HG02642 (cell line): Measurements from ENCODE around the gene APCDD1.

ENCODE experiments used
- ATAC-seq: cut with Tn5 transposase; IDR thresholded peaks from one replicate; pipeline ENCODE4 v1.9.1; 2021; ENCODE audit warnings: mild to moderate bottlenecking; ENCODE audit not compliant: unreplicated experiment, poor library complexity

The APCDD1 gene

DNA sequence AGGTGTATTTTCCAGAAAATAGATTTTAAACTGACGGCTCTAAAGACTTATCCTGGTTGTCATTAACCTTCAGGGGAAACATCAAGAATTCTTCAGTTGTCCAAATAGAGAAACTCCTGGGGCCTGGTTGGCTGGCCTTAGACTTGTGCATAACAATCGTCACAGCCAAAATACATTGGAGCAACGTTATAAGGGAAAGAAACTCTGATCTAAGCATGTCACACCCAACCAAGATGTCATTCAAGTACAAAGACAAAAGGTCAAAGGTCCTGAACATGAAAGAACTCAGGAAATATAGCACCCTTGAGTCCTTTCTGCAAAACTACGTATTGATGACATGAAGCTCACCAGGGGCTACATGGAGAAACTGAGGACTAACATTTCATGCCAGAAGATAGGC is 23.8 kb upstream of the APCDD1 start:
- no peak for ATAC-seq

GRCh38 chr18:10431680-10432079 is 22.8 kb upstream of the APCDD1 start:
- ATAC-seq: no peak

GRCh38 chr18:10432781-10433180 is 21.7 kb upstream of the APCDD1 start:
- no peak for ATAC-seq

GRCh38 chr18:10436160-10436559 is 18.3 kb upstream of the APCDD1 start:
- no peak for ATAC-seq

GRCh38 chr18:10437837-10438236 is 16.6 kb upstream of the APCDD1 start:
- ATAC-seq: no peak

GRCh38 chr18:10439898-10440297 is 14.5 kb upstream of the APCDD1 start:
- no peak for ATAC-seq

DNA sequence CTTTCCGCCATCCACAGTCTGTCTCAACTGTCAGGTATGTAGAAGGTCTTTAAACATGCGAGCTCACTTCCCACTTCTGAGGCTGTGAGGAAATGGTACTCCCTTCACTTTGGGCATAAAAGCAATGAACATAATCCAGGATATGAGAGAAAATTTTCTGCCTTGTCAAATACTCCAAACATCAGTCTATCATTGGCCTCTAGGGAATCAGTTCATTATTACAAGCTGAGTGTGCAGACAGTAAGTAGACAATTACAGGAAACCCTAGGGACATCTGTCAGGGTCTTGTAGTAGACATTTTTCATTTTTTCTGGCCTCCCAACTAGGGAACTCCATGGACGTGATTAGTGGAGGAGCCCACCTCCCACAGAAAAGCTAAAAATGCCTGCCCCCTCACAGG is 13.6 kb upstream of the APCDD1 start:
- no peak for ATAC-seq

DNA sequence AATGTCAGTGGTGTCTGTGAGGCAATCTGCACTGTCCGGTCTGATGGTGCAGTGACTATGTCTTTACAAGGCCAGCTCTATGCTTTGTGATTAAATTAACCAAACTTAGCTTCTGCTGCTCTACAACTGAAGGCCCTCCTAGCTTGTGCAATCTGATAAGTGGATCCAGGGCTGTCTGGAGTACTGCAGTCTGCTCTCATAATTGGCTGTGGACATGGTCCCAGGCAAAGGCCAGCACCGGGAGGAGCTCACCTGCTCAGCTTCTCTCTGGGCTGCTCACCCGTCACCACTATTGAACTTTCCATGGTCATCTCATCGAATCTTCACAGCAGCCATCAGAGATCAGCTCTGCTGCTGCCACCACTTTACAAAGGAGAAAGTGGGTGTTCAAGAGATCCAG is 13.0 kb upstream of the APCDD1 start:
- ATAC-seq: no peak

- ATAC-seq: no peak
These were observed 11.9 kb upstream of the APCDD1 start for GRCh38 chr18:10442551-10442971.

DNA sequence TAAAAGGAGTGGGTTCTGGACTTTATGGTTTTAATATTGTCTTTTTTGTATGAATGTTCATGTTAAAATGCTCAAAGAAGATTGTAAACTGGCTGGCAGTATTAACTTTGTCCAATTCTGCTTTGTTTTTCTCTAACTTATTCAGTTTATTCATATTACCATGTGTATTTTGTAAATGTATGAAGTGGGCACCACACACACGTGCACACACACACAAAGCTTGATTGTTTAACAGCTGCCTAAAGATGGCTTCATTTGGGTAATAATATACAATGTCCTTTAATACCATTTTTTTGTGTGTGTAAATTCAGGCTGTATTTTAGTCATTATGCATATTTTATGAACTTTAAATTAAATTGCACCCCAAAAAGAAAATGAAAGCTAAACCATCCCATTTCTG is 11.4 kb upstream of the APCDD1 start:
- no peak for ATAC-seq

DNA sequence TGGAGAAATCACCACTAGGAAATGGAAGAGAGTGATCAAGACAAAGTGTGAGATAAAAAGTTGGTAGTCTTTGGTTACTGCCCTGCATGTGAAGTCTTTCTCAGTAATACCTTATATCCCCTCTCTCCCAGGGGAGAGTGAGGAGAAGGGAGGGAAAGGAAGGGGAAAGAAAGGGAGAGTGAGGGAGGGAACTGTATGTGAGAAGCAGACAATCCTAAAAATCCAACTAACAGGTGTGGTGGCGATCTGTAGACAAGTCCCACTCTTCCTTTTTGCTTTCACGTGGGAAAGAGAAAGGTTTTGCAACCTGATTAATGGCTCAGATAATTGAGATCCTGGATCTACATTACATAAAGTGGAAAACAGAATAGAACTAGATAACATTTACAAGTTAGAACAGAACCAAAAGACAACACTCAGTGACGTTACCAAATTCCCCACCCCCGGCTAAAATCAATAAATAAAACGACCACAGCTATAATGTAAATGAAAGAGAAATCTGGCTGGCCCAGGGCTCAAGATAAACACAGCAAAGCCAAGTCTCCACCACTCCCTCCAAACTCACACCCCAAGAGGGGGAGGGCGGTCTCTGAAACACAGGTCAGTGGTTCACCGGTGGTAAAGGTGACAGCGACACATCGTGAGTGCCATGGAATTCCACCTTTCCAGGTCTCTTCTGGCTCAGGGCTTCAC is 10.0 kb upstream of the APCDD1 start:
- no peak for ATAC-seq

DNA sequence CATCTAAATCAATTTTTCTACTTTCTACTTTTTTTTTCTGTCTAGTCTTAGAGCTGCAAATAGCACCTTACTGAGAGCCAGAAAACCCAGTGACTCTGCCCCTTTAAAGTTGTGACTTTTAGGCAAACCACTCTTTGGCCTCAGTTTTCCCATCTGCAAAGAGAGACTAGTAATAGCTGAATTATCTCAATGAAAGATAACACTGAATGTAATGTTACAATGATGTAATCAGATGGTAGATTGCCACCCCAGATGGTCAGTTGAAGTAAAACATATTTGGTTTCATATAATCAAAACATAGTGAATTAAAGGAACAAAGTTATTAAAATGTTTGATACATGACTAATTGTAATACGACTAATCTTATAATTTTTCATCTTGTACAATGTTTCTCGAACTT is 5.0 kb upstream of the APCDD1 start:
- ATAC-seq: no peak

DNA sequence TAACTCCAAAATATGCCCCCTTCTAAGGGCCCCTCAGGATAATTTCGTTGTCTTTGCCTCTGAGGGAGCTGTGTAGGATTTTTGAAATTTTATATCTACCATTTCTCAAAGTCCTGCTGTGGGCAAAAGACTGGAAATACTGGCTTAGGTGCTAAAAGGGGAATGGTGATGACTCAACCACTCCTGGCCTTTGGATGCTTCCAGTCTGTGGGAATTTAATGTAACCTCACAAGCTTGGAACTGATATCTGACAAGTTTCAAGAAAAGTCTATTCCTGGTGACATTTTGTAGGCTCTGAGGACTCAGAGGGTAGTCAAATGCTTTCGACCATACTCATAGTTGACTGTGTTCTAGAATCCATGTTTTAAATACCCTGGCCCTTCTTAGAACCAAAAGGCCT is 3.4 kb upstream of the APCDD1 start:
- ATAC-seq: no peak

DNA sequence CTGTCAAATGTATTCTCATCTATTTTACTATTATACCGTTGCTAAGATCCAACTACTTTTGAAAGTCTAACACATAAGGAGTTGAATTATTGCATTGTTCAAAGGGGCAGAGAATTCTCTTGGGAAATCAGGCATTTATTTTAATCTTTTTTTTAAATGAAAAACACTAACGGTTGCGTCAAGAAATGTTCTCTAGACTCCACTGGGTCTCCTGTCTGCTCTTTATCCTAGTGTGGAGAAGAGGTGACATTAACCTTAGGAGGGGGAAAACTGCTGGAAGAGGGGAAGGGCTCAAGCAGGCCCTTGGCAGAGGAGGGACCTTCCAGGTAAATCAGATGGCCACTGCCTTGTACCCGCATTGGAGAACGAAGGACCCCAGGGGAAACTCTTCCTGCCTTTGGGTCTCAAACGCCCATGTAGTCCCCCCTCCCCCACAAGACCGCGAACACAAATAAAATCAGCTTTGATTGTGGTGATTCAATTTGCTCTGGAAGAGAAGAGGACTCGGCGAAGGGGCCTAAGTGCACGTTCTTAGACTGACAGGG is 1.1 kb upstream of the APCDD1 start:
- no peak for ATAC-seq

- ATAC-seq: no peak
These were observed 484 bp downstream of the APCDD1 start for GRCh38 chr18:10454681-10455557.

- ATAC-seq: no peak
These were observed 1.5 kb downstream of the APCDD1 start for GRCh38 chr18:10455726-10456453.

GRCh38 chr18:10456718-10457117 is 2.3 kb downstream of the APCDD1 start:
- ATAC-seq: no peak

- ATAC-seq: no peak
These were observed 2.7 kb downstream of the APCDD1 start for GRCh38 chr18:10457128-10457527.

- ATAC-seq: no peak
These were observed 3.3 kb downstream of the APCDD1 start for GRCh38 chr18:10457767-10458166.

DNA sequence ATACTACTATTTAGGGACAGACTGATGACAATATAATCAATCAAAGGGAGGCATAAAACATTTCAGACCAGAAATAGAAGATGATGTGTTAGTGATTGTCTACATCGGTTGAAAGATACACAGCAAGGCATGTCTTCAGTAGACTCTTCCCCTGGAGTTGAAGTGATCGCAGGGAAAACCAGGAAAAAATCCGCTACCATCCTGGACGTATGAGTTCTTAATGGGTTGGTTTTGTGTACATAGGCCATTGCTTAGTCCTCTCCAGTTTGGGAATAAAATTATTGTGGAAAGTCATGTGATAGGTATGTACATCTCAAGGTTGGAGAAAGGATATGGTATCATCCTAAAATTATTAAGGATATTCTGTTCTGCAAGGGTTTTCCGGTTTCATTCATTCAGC is 4.3 kb downstream of the APCDD1 start:
- no peak for ATAC-seq

GRCh38 chr18:10459587-10459986 is 5.2 kb downstream of the APCDD1 start:
- no peak for ATAC-seq
